Adrenal gland (tissue), 12 donors: ENCODE results near the gene ARHGEF28. TPM values are rescaled to one million over a fixed set of nuclear protein-coding genes. Genes with fewer than 3 reads are reported as not detected.

Source experiments
- DNase-seq, 7 donors: peaks; one replicate each; pipeline ENCODE4 v3.0.0-alpha.2; 2019 to 2020
- H3K27ac ChIP-seq, 5 donors: fragments of 200-600 bp; sonication (generic) in 4 of 5; 1 replicate in 3 of 5; 2 replicates in 2 of 5; pipeline versions ENCODE4 v1.5.1 to v1.8.0; 2016 to 2020; ENCODE audit warnings: mild to moderate bottlenecking in 1 of 5
- H3K27me3 ChIP-seq: fragments of 200-600 bp; 2 replicates; pipeline ENCODE4 v1.8.0; 2021
- H3K36me3 ChIP-seq, 2 donors: fragments of 200-600 bp; replicated peaks in 1 of 2; 1 replicate in 1 of 2; 2 replicates in 1 of 2; pipeline versions ENCODE4 v1.5.1 to v1.8.0; 2018 to 2022
- H3K4me1 ChIP-seq, 2 donors: fragments of 200-600 bp; replicated peaks in 1 of 2; 1 replicate in 1 of 2; 2 replicates in 1 of 2; pipeline versions ENCODE4 v1.5.1 to v1.8.0; 2018 to 2021
- H3K4me3 ChIP-seq, 4 donors: fragments of 200-600 bp; sonication (generic) in 3 of 4; one replicate each; pipeline ENCODE4 v1.5.1; 2016 to 2018
- H3K9me3 ChIP-seq, 3 donors: fragments of 200-600 bp; sonication (generic) in 1 of 3; replicated peaks in 1 of 3; 1 replicate in 2 of 3; 2 replicates in 1 of 3; pipeline versions ENCODE4 v1.5.1 to v1.8.0; 2016 to 2021
- CTCF ChIP-seq, 6 experiments: fragments of 450-650 bp in 4 of 6; fragments of 200-600 bp in 2 of 6; sonication (generic) in 1 of 6; IDR thresholded peaks; 1 replicate in 5 of 6; 2 replicates in 1 of 6; pipeline versions ENCODE4 v1.5.1 to v1.8.0; 2016 to 2021; ENCODE audit warnings: antibody characterized with exemption in 6 of 6, mild to moderate bottlenecking in 2 of 6, moderate library complexity in 1 of 6
- POLR2A ChIP-seq, 2 donors: fragments of 450-650 bp; IDR thresholded peaks; one replicate each; pipeline ENCODE4 v1.6.1; 2017; ENCODE audit warnings: antibody characterized with exemption in 2 of 2, mild to moderate bottlenecking in 2 of 2, moderate library complexity in 1 of 2
- WGBS, 4 donors: extraction: QIAGEN DNeasy Blood & Tissue Kit in 2 of 4; methylation state at CpG; one replicate each; pipeline versions ENCODE4 v1.1.5 to v1.1.7; 2013 to 2017; 5-methylcytosine and 5-hydroxymethylcytosine counted together
- intact Hi-C, 2 donors: fragments of 100-400 bp; cut with DNase I; formaldehyde crosslinking; loops; one replicate each; pipeline versions ENCODE4 v1.14.1 to v1.15.0; 2022 to 2023
- polyA plus RNA-seq, 3 donors: library from polyadenylated mRNA; stranded (reverse); fragments of 200-250 nt in 2 of 3; fragments of 350-450 nt in 1 of 3; fragmentation: Illumina TruSeq in 1 of 3; extraction: RNeasy Lipid Tissue Mini Kit (QIAGEN cat#74804) in 1 of 3; gene quantifications; one replicate each; pipeline ENCODE4 v1.2.3, GENCODE V29; 2013 to 2014
- total RNA-seq, 9 donors: library from RNA; depleted of rRNA in 4 of 9; stranded (reverse); fragments of >200 nt in 4 of 9; fragments of 120-200 nt in 1 of 9; fragmentation: NEBNext Ultra II Directional in 1 of 9; extraction: Animal tissue kit (Norgen Biotek cat#: 25700) in 1 of 9; gene quantifications; one replicate each; pipeline versions ENCODE4 v1.1.0 to v1.2.4, GENCODE V29; 2013 to 2023
- donor health status: healthy with polysubstance abuse.
- donor health status: Bipolar disorder and iron deficiency.
- donor health status: DM: yes; HTN: yes; CAD: no.
- donor health status: DM: no; HTN: no; CAD: no.
- donor health status: DM: no; HTN: no; CAD: no.
- donor health status: DM: yes; HTN: yes; CAD: no.

ARHGEF28 gene
- total and polyA plus RNA-seq, 12 donors: 25.3 to 138 (median 42.4) TPM

GRCh38 chr5:73596705-73597328, 29.2 kb upstream of the ARHGEF28 start:
- no peak overlapping the region for H3K4me3 ChIP-seq
- H3K4me1 ChIP-seq: no peaks in the 10 kb centered on the region
- peak in 2 of 7 donors; percentile 21 to 26 for DNase-seq
- H3K9me3 ChIP-seq: no peaks in the 10 kb centered on the region
- no peak for TF ChIP-seq POLR2A (IDR thresholded peaks at IDR 0.05)
- TF ChIP-seq CTCF (IDR thresholded peaks at IDR 0.05): peak in 5 of 6 experiments; percentile 28 to 48 (median 31)
- intact Hi-C loops: no loop called here
- no peaks in the 10 kb centered on the region for H3K27me3 ChIP-seq
- H3K36me3 ChIP-seq: no peaks in the 10 kb centered on the region
- no peak overlapping the region for H3K27ac ChIP-seq

- no peaks in the 10 kb centered on the region for H3K4me1 ChIP-seq
- H3K36me3 ChIP-seq: no peaks in the 10 kb centered on the region
- DNase-seq: no peak
- H3K27ac ChIP-seq: no peak overlapping the region
- H3K9me3 ChIP-seq: no peaks in the 10 kb centered on the region
- no peak overlapping the region for H3K4me3 ChIP-seq
- H3K27me3 ChIP-seq: no peaks in the 10 kb centered on the region
- WGBS, 4 donors: 75 to 94% (median 92%) methylated on average over 3 of the region's 3 CpGs
- intact Hi-C loops: no loop called here
- TF ChIP-seq POLR2A (IDR thresholded peaks at IDR 0.05) (no peak), CTCF (IDR thresholded peaks at IDR 0.05) (no peak)
These were observed 26.6 kb upstream of the ARHGEF28 start for GRCh38 chr5:73599380-73599779.

- Histone ChIP-seq H3K27me3 (no peaks in the 10 kb centered on the region), H3K27ac (no peak overlapping the region), H3K4me3 (no peak overlapping the region), H3K4me1 (peaks cover 0 to 6% of the 10 kb centered on the region in 2 donors), H3K36me3 (no peaks in the 10 kb centered on the region), H3K9me3 (no peaks in the 10 kb centered on the region)
- WGBS, 4 donors: 84 to 93% (median 91%) methylated on average over 5 of the region's 5 CpGs
- intact Hi-C loops: no loop called here
- TF ChIP-seq POLR2A (IDR thresholded peaks at IDR 0.05): no peak
- no peak for TF ChIP-seq CTCF (IDR thresholded peaks at IDR 0.05)
- no peak for DNase-seq
These were observed 22.0 kb upstream of the ARHGEF28 start for GRCh38 chr5:73603998-73604397.

GRCh38 chr5:73605223-73606087, 20.5 kb upstream of the ARHGEF28 start:
- Histone ChIP-seq H3K27ac (no peak overlapping the region), H3K36me3 (no peaks in the 10 kb centered on the region), H3K27me3 (no peaks in the 10 kb centered on the region), H3K4me1 (peaks cover 0 to 6% of the 10 kb centered on the region in 2 donors), H3K4me3 (no peak overlapping the region), H3K9me3 (no peaks in the 10 kb centered on the region)
- intact Hi-C loops: no loop called here
- TF ChIP-seq CTCF (IDR thresholded peaks at IDR 0.05) (no peak), POLR2A (IDR thresholded peaks at IDR 0.05) (no peak)
- 71 to 76% (median 73%) methylated on average over 8 of the region's 8 CpGs for WGBS, 4 donors
- DNase-seq: no peak
